SIG-M5 (cell line): ENCODE data around the gene RND1.

Experiments
- DNase-seq: peaks from one replicate; lab custom pipeline; 2025; lab: John Stamatoyannopoulos, UW

The RND1 gene

GRCh38 chr12:48827513-48828096 is 38.1 kb downstream of the RND1 start:
- DNase-seq: no peak

DNA sequence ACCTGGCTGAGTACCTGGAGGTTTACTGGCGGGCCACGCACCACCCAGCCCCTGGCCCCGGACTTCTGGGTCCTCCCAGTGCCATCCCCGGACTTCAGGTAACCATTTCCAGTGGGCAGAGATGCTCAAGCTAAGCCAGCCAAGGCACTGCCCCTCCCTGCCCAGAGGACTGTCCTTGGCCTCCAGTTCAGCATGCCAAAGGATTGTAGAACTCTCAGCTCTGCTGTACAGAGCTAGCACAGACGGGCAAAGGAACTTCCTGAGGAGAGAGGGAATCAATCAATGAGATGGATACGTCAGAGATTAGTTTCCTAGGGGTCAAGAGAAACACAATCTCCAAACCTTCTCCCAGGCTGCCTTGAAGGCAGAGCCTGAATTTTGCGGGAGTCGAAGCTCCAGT is 38.6 kb downstream of the RND1 start:
- DNase-seq: no peak

DNA sequence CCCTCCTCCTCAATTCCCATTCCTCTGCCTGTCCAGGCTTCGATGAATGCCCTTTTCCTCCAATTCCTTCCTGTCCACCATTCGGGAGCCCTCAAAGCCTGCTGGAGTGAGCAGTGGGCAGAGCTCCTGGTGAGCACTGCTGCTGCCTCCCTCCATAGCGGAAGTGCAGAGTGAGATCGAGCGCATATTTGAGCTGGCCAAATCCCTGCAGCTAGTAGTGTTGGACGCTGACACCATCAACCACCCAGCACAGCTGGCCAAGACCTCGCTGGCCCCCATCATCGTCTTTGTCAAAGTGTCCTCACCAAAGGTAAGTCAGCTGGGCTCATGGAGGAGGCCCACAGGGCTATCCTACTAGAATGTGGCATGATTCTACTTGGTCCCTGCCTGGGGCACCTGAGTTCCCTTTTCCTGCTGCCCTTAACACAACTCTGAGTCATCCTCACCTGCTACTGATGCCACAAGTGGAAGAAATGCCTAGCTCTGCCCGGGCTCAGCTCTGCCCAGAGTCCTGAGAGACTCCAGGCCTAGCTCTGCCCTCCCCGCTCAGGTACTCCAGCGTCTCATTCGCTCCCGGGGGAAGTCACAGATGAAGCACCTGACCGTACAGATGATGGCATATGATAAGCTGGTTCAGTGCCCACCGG is 39.3 kb downstream of the RND1 start:
- no peak for DNase-seq

- DNase-seq: no peak
These were observed 40.8 kb downstream of the RND1 start for GRCh38 chr12:48824905-48825304.

GRCh38 chr12:48824112-48824511 is 41.6 kb downstream of the RND1 start:
- no peak for DNase-seq

- DNase-seq: no peak
These were observed 42.4 kb downstream of the RND1 start for GRCh38 chr12:48823281-48823680.

- no peak for DNase-seq
These were observed 43.0 kb downstream of the RND1 start for GRCh38 chr12:48822711-48823110.

DNA sequence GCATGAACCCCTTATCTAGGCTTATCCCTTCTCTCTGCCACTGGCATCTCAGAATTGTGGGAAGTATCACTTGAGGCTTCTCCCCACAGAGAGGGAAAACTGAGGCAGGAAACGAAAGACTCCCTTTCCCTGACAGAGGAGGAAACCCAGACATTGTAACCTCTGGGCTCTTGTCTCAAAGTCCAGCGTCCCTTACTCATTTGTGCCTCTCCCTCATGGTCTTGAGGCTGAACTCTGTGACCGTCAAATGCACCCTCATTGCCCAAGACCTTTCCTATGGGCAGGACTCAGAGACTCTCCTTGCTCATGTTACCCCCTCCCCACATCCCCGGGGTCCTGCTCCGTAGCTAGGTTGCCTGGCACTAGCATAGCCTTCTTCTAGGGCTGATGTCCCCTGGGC is 43.5 kb downstream of the RND1 start:
- no peak for DNase-seq

DNA sequence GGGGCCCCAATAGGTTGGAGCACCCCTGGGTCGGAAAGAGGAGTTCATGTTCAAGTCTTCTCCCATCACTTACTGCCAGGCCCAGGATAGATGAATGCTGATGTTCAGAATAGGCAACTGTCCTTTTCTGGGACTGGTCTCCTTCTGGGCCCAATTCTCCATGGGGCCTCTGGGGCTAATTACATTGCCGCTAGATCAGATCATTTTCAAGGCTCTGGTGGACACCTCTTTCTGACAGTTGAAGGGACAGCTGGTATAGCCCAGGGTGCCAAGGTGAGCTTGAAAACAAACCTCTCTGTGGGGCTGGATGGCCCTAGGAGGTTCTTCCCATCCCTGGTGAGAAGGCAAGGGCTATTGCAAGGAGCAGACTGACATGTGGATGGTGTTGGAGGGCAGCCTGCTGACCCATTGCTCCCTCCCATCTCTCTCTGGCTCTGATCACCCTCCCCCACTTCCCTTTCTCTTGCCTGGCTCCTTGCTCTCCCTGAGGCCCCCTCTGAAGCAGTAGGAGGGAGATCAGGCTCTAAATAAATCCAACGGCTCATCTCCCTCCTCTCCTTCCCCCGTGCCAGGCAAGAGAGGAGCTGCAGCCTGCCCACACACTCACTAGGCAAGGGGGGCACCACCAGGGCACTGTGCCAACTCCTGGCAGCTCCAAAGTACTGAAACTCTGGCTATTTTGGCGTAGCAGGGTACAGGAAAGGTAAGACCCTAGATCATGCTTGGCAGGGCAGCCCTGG is 45.5 kb downstream of the RND1 start:
- no peak for DNase-seq

- no peak for DNase-seq
These were observed 46.7 kb downstream of the RND1 start for GRCh38 chr12:48818831-48819590.

- DNase-seq: no peak
These were observed 47.5 kb downstream of the RND1 start, which contains the start of gene CACNB3 for GRCh38 chr12:48817873-48818830. Gene CACNB3 (plus strand): TSS chr12:48818496. CDS start chr12:48818930, 434 bp downstream.

GRCh38 chr12:48816143-48816854 is 49.4 kb downstream of the RND1 start:
- DNase-seq: no peak

DNA sequence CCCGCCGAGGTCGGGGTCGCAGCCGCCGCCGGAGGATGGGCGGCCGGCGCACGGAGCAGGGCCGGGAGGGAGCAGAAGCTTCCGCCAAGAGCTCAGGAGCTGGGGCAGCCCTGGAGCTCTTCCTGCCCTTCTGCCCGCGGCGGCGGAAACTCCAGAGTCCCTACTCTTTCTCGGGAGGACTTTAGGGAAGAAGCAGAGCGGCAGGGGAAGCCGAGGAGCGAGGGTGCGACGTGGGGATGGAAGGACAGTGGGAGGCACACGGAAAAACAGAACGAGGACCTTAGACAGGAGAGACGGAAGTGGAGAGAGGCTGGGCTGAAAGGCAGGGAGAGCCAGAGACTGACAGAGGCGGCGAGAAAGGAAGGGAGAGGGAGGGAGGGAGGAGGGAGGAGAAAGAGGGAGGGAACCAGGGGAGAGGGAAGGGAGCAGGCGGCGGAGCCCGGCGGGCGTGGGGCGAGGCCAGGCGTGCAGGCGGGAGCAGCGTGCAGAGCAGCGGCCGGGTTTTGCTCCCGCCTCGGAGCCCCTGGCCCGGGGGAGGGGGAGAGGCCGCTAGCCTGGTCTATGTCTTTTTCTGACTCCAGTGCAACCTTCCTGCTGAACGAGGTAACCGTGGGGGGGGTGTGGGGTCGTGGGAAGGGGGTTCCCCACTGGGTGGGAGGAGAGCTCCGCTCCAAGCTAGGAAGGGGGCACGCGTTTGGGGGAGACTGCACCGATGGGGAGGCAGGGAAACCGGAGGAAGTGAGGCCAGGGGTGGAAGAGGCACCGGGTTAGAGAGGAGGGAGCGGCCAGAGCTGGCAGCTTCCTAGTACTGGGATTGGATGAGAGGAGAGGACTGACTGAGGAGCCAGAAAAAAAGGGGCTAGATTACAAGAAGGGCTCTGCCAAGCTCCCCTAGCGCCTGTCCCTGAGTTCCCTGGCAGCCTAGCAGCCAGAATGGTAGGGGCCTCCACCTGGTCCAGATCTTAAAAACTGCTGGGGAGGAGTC is 50.3 kb downstream of the RND1 start:
- DNase-seq: no peak

GRCh38 chr12:48814262-48815125 is 51.2 kb downstream of the RND1 start:
- no peak for DNase-seq

GRCh38 chr12:48813465-48814261 is 52.0 kb downstream of the RND1 start:
- no peak for DNase-seq

DNA sequence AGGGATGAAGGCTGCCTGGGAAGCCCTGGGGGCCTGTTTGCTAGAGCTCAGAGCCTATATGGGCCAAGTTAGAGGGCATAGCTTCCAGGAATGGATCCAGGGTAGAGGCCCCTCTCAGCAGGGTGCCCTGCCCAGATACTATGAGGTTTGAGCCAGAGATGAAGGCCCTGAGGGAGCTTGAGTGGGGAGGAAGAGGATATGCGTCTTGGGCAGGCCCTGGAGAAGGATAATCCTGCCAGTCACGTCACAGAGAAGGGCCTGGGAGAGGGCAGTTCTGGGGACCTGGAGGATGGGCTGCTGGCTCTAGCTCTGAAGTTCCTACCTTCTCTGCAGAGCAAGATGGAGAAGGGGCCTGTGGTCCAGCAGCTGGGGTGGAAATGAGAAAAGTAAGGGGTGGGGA is 53.3 kb downstream of the RND1 start:
- DNase-seq: no peak

GRCh38 chr12:48811437-48812090 is 54.1 kb downstream of the RND1 start:
- no peak for DNase-seq
